SH-SY5Y (cell line): Measurements from ENCODE around the gene MEN1.

Experiments used
- GATA2 ChIP-seq: IDR thresholded peaks from 2 replicates; pipeline ENCODE4 v1.6.1; 2011; ENCODE audit warnings: mild to moderate bottlenecking, low read depth, low read length
- GATA3 ChIP-seq: IDR thresholded peaks from 2 replicates; pipeline ENCODE4 v1.6.1; 2011; ENCODE audit warnings: low read depth, mild to moderate bottlenecking, low read length, moderate library complexity

DNA sequence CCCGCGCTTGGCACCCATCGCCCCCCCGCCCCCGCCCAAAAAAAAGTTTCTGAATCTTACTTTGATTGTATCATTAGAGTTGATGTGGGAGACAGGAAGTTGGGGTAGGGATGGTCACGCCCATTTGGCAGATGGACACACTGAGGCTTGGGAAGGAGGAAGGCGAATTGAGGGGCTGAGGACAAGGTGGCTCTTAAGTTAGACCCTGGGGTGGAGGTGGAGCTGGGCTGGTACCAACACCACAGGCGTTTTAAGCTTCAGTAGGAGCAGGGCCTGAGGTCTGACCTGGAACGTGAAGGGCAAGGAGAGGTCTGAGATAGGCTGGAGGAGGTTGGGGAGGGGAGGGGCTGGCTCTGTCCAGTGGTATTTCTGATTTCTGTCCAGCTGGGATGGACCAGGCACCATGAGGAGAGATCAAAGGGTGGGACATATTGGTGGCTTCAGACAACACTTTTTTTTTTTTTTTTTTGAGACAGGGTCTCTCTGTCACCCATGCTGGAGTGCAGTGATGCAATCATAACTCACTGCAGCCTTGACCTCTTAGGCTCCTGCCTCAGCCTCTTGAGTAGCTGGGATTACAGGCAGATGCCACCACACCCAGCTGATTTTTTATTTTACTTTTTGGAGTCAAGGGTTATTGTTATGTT, 34.9 kb upstream of the MEN1 start:
- TF ChIP-seq GATA3 = no peak
- TF ChIP-seq GATA2 = no peak
